ENCODE measurements around the gene GARS1. TPM values are rescaled to one million over a fixed set of nuclear protein-coding genes. Genes with fewer than 3 reads are reported as not detected.
"Not testable (repeated sequence)": the region's sequence is repeated elsewhere in the genome, so short reads cannot be mapped to it uniquely, and the experiment has no call there.

GARS1 gene
- total RNA-seq (2014; rRNA removed; shearing (Covaris generic)), result 159 and 219 TPM in 2 replicates

- peak; percentile 95 for DNase-seq (ENCODE audit: low read depth)
Measured at GRCh38 chr7:30594540-30595435, at the start of gene GARS1. Gene GARS1, plus strand, starts transcription at chr7:30594878. Its CDS starts 44 bp downstream, at chr7:30594922.

- DNase-seq (ENCODE audit: low read depth), result peak; percentile 64
Measured at GRCh38 chr7:30545791-30546555, 48.7 kb upstream of the GARS1 start.

DNA sequence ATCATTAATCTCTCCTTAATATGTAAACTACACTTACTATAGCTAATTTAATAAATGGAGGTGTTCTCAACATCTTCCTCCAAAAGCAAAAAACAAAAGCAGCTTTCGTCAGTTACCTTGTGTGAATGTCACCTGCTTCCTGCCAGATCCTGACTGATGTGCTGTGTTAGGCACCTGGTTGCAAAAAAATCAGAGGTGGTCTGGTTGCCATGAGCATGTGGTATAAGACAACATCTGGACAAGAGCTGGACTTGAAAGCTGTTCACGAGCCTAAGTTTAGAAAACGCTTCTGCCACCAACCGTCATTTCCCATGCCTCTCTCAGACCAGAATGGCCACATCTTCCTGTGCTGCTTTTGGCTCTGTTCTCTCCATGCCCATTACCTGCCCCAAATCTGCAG lies 48.1 kb upstream of the GARS1 start:
- DNase-seq (ENCODE audit: low read depth), result no peak

GRCh38 chr7:30548845-30549244 lies 45.8 kb upstream of the GARS1 start:
- DNase-seq (ENCODE audit: low read depth), result peak; percentile 83

DNA sequence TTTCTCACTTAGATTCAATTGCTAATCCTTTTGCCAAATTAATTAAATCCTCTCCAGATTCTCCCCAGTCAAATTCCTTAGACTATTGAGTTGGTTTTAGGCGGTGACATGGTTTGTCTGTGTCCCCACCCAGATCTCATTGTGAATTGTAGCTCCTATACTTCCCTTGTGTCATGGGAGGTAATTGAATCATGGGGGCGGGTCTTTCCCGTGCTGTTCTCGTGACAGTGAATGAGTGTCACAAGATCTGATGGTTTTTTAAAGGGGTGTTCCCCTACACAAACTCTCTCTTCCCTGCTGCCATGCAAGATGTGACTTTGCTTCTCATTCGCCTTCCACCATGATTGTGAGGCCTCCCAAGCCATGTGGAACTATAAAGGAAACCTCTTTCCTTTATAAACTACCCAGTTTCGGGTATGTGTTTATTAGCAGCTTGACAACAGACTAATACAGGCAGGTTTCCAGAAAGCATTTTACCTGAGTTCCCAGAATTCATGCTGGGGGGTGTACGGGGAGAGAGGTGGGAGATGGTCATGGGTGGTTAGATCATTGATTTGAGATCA lies 44.7 kb upstream of the GARS1 start:
- peak; percentile 67 for DNase-seq (ENCODE audit: low read depth)

DNA sequence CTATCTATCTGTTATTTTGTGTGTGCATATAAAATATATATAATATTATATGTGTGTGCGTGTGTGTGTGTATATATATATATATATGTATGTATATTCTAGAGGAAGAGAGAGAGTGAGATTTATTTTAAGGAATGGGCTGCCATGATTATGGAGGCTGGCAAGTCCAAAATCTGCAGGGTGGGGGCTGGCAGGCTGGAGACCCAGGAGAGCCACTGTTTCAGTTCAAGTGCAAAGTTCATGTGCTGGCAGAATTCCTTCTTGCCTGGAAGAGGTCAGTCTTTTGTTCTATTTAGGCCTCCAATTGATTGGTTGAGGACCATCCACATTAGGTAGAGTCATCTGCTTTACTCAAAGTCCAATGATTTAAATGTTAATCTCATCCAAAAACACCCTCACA lies 42.3 kb upstream of the GARS1 start:
- no peak for DNase-seq (ENCODE audit: low read depth)

DNA sequence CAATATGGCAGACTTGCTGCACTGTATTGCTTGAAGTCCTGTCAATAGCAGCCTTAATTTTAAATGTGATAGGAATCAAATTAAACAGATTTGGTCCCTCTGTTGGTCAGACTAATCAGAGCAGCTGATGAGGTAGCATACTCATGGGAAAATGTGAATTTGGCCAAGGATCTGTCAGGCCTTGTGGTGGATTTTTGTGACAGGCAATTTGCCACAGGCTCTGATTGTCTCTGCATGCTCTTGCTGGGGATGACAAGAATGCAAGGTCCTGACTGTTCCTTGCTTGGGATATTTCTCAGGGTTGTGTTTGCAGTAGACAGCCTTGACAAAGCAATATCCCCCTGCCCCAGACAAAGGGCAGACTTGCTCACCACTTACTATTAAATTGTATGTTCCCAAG lies 41.5 kb upstream of the GARS1 start:
- no peak for DNase-seq (ENCODE audit: low read depth)

- DNase-seq (ENCODE audit: low read depth), result no peak
Measured at GRCh38 chr7:30553546-30553945, 41.1 kb upstream of the GARS1 start.

DNA sequence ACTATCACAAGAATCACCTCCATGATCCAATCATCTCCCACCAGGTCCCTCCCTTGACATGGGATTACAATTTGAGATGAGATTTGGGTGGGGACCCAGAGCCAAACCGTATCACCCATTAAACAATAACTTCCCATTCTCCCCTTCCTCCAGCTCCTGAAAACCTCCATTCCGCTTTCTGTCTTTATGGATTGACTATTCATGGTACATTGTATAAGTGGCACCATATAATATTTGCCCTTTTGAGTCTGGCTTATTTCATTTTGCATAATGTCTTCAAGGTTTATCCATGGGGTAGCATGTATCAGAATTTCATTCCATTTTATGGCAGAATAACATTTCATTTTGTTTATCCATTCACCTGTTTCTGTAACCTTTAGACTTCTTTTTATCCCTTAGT lies 39.2 kb upstream of the GARS1 start:
- no peak for DNase-seq (ENCODE audit: low read depth)

GRCh38 chr7:30556840-30557239 lies 37.8 kb upstream of the GARS1 start:
- peak; percentile 71 for DNase-seq (ENCODE audit: low read depth)

GRCh38 chr7:30557245-30557644 lies 37.4 kb upstream of the GARS1 start:
- no peak for DNase-seq (ENCODE audit: low read depth)

DNA sequence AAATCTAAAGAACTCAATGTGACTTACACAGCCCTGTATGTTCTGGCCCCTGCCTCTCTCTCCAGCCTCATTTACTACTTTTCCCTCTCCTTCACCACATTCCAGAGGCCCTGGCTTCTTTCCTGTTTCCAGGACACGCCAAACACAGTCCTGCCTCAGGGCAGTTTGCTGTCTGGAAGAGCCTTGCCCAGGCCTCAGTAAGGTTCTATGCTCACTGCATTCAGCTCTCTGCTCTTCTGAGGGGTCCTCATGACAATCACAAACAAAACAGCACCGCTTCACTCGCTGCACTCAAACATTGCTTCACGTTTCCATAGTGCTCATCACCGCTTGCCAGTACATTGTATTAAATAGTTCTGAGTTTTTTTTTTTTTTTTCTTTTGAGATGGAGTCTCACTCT lies 35.1 kb upstream of the GARS1 start:
- DNase-seq (ENCODE audit: low read depth), result peak; percentile 94

DNA sequence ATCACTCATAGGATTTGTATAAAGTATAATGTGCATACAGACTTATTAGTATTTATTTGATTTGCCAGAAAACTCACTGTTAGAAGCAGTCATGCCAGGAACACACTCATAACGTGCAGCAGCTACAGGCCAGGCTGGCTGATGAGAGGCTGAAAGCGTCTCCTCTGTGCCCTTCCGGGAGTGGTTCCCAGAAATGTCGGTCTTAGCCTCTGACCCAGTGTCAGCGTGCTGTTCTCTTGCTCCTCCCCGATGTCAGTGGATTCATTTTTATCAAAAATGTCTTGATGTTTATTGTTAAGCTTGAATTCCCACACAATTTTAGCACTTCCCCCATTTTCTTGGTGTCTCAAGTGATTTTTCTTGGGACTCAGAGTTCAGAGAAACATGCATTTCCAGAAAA lies 33.3 kb upstream of the GARS1 start:
- no peak for DNase-seq (ENCODE audit: low read depth)

DNA sequence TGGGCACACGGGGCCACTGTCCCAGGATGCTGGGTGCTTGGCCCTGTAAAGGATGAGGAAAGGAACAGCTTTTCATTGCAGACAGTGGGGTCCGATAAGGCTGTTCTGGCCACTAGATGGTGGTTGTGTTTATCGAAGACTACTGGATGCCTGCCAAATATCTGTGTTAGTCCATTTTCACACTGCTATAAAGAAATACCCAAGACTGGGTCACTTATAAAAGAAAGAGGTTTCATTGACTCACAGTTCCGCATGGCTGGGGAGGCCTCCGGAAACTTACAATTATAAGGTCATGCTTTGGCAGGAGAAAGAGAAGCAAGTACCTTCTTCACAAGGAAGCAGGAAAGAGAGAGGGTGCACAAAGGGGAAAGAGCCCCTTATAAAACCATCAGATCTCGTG lies 32.2 kb upstream of the GARS1 start:
- peak; percentile 89 for DNase-seq (ENCODE audit: low read depth)

DNA sequence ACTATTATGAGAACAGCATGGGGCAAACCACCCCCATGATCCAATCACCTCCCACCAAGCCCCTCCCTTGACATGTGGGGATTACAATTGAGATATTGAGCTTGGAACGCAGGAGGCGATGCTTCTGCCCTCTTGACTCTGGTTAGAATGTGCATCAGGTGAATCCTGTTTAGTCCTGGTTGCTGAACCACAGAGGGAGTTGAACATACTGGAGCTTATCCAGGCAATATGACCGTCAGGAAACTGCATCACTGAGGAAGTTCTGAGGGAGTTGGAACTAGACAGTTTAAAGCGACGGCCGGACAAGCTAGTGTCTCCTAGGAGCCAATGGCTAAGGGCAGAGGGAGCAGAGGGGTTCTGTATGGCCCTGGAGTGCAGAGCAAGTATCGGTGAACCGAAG lies 31.8 kb upstream of the GARS1 start:
- no peak for DNase-seq (ENCODE audit: low read depth)

- peak; percentile 97 for DNase-seq (ENCODE audit: low read depth)
Measured at GRCh38 chr7:30563326-30563942, 31.2 kb upstream of the GARS1 start.

- DNase-seq (ENCODE audit: low read depth), result peak; percentile 85
Measured at GRCh38 chr7:30564243-30564892, 30.3 kb upstream of the GARS1 start.

DNA sequence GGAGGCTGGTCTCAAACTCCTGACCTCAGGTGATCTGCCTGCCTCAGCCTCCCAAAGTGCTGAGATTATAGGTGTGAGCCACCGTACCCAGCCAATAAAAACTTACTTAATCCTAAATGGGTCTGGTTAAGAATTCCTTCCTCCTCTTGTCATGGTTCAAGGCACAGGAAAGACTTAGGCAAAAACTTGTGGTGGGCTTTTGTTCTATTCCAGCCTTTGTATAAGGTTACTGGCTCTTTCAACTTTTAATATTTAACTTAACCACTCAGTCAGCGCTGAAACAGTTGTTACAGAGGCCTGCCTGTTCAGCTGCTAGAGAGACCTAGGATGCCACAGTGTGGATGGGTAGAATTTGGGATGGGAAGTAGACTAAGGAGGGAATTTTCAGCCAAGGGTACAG lies 28.1 kb upstream of the GARS1 start:
- no peak for DNase-seq (ENCODE audit: low read depth)

DNA sequence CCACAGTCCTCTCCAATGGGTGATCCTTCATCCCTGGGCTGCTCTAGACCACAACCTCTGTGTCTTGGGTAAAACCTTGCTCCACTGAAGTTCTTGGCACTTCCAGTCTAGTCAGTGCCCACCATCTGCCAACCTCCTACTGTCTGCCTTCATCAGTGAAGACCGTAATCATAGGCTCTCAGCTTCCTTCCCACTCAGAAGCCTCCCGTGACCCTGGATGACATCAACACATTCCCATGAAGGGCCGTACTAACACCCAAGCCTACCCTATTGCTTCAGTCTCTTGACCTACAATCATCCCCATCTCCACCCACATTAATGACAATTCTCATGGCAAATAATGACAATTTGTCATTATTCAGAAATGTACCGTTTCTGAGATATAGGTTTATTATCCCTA lies 27.6 kb upstream of the GARS1 start:
- no peak for DNase-seq (ENCODE audit: low read depth)

- DNase-seq (ENCODE audit: low read depth), result not testable (repeated sequence)
Measured at GRCh38 chr7:30570238-30570637, 24.4 kb upstream of the GARS1 start.

DNA sequence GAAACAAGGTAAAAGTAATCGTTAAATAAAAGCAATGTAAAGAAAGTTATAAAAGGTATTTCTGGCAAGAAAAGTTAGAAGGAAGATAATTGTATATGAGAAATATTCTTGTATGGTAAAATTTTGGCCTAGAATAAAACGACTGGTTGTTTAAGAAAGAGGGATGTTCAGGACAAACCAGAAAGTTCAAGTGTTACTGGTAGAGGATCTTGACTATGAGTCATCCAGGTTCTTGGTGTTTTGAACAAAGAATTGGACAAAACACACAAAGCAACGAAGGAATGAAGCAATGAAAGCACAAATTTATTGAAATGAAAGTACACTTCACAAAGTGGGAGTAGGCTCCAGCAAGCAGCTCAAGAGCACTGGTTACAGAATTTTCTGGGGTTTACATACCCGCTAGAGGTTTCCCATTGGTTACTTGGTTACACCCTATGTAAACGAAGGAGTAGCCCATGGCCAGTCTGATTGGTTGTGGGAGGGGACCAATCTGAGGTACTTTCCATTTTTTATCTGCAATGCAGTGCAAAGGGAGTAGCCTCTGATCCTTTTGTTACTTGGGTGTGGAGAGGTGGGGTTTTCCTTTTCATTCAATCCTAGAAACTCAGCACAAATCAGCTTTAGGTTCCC lies 22.4 kb upstream of the GARS1 start:
- DNase-seq (ENCODE audit: low read depth), result no peak

Data from RPMI7951 (cell line).